ENCODE data around the gene LRIF1.
"Not testable (repeated sequence)": the region's sequence is repeated elsewhere in the genome, so short reads cannot be mapped to it uniquely, and the experiment has no call there.

The LRIF1 gene

DNA sequence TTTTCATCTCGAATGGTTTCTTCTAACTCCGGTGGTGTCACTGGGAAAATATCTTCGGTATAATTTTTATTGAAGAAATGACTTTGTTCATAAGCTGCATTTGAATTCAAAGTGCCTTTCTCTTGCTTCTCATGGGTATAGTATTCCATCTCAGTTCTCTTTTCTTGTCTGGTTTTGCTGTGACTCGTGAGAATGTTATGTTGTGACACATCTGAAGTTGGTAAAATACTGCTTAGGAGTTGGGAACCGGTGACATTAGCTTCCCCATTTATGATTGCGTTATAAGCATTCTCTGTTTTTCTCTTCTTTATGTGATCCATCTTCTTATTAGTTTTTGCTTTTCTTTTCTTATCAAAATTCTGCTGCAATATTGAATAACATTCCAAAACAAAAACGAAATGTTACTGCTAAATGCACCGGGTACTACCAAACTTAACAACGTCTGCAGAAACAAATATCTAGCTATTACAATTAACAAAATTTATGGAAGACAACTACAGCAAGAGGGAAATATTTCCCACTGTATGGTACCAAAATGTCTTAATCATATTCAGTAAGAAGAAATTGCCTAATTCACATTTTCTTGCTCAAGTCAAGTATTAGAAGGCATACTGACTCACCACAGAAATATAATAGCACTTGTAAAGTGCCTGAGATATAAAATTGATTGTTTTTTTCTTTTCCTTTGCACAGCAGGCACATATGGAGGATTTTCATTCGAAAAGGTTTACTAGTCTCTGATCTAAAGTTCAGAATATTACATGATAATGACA lies 15.5 kb downstream of the LRIF1 start:
- DNase-seq: no peak

DNA sequence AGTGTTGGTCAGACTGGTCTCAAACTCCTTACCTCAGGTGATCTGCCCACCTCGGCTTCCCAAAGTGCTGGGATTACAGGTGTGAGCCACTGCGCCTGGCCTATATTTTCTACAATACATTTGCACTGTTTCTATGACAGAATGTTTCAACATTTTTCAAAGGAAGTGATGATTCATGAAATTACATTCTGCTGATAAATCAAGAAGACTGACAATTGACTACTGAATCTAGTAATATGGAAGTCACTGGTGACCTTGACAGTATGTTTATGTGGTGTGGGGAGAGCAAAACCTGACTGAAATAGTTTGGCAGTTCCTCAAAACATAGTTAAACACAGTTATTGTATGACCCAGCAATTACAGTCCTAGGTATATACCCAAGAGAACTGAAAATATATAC lies 18.1 kb downstream of the LRIF1 start:
- DNase-seq: no peak

GRCh38 chr1:110944806-110945205 lies 18.9 kb downstream of the LRIF1 start:
- DNase-seq: no peak

- DNase-seq: no peak
Measured at GRCh38 chr1:110936567-110936966, 27.2 kb downstream of the LRIF1 start.

GRCh38 chr1:110931097-110931496 lies 32.6 kb downstream of the LRIF1 start:
- DNase-seq: not testable (repeated sequence)

DNA sequence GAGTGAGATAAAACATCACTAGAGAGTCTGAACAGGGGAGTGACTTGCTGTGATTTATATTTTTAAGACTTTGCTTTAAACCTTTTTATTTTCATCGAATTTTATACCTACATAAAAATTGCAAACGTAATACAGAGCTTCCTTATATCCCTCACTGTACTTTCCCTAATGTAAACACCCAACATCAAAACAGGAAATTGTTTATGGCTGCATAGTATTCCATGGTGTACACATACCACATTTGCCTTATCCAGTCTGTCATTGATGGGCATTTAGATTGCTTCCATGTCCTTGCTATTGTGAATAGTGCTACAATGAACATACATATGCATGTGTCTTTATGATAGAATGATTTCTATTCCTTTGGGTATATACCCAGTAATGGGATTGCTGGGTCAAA lies 34.8 kb downstream of the LRIF1 start:
- DNase-seq: no peak

GRCh38 chr1:110928191-110928590 lies 35.5 kb downstream of the LRIF1 start:
- no peak for DNase-seq

- DNase-seq: no peak
Measured at GRCh38 chr1:110927484-110928075, 36.1 kb downstream of the LRIF1 start.

GRCh38 chr1:110921953-110922352 lies 41.8 kb downstream of the LRIF1 start:
- DNase-seq: no peak

DNA sequence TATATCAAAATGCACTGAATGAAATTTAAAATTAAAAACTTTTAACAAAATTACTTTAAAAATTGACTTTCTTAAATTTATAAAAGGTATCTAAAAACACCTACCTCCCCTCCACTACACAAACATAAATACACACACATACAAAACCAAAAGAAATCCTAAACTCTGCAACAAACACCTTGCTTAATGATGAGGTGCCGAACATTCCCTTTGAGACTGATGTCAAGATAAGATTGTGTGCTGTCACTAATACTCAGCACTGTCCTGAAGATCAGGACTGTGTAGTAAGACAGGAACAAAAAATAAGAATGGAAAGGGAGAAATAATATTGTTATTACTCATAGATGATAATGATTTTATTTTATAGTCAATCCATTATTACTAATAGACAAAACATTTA lies 45.7 kb downstream of the LRIF1 start:
- DNase-seq: no peak

DNA sequence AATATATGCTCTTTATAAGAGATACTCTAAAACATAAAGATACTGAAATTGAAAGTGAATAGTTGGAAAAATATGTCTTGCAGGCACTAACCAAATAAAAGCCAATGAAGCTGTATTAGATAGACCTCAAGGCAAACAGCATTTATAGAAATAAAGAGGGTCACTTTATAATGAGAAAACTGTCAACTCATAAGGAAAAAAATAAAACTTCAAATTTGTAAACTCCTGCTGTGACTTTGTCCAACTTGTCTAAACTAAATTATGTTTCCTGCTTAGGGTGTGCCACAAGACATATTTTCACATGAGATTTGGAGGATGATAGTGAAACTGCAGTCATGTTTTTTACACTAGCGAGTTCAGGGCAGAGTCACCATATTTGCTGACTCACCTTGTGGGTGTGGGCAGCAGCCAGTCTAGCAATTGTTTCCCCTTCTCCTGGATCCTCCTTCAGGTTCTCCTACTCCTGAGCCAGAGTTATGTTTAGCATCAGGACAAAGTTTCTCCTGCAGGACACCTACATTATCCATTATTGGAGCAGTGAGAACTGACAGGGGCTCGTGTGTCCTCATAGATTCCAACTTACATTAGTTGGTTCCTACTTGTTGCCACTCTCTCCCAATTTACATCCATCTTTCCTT lies 46.9 kb downstream of the LRIF1 start:
- no peak for DNase-seq

DNA sequence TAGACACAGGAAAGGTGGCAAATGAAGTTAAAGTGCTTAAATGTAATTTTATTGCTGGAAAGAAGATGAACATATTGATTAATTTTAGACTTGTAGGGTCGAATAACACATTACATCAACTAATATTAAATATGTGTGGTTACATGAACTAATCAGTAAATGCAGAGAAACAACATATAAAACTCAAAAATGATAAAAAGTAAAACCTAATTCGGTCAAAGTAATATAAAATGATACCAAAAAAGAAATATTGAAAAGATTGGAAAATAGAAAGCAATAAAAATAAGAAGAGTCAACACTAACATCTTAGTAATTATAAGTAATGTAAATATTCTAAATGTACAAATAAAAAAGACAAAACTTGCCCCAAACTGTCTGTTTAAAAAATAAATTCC lies 47.5 kb downstream of the LRIF1 start:
- DNase-seq: no peak

- no peak for DNase-seq
Measured at GRCh38 chr1:110915804-110916203, 47.9 kb downstream of the LRIF1 start.

DNA sequence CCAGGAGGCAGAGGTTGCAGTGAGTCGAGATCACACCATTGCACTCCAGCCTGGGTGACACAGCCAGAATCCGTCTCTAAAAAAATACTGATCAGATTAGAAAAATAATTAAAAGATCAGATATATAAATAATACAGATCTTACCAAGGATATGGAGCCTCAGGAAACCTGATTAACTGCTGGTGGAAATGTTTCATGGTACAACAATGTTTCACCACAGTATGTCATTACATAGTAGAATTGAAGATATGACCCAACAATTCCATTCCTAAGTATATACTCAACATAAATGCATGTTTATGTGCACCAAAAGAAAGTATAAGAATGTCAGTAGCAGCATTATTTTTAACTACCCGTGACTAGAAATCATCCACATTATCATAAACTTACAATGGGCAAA lies 49.0 kb downstream of the LRIF1 start:
- DNase-seq: no peak

DNA sequence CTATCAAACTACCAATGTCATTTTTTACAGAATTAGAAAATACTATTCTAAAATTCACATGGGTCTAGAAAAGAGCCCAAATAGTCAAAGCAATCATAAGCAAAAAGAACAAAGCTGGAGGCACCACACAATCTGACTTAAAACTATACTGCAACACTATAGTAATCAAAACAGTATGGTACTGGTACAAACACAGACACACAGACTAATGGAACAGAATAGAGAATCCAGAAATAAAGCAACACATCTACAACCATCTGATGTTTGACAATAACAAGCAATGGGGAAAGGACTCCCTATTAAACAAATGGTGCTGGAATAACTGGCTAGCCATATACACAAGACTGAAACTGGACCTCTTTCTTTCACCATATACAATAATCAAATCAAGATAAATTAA lies 50.9 kb downstream of the LRIF1 start:
- DNase-seq: no peak

DNA sequence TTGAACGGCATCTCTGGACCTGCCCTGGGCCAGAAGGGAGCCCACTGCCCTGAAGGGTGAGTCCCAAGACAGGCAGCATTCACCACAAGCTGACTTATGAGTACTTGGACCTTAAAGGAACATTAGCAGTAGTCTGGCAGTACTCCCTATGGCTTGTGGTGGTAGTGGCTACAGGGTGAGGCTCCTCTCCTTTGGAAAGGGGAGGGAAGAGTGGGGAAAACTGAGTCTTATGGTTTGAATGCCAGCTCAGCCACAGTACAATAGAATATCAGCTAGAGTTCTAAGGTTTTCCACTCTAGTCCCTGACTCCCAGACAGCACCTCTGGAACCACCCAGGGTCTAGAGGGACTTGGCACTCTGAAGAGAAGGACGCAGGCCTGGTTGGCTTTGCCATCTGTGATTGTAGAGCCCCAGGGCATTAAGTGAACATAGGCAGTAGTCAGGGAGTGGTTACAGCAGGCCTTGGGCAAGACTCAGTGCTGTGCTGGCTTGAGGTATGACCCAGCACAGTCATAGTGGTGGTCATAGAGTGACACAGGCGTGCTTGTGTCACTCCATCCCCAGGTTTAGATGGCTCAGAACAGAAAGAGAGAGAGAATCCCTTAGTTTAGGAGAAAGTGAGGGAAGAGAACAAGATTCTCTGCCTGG lies 59.7 kb downstream of the LRIF1 start:
- no peak for DNase-seq

DNA sequence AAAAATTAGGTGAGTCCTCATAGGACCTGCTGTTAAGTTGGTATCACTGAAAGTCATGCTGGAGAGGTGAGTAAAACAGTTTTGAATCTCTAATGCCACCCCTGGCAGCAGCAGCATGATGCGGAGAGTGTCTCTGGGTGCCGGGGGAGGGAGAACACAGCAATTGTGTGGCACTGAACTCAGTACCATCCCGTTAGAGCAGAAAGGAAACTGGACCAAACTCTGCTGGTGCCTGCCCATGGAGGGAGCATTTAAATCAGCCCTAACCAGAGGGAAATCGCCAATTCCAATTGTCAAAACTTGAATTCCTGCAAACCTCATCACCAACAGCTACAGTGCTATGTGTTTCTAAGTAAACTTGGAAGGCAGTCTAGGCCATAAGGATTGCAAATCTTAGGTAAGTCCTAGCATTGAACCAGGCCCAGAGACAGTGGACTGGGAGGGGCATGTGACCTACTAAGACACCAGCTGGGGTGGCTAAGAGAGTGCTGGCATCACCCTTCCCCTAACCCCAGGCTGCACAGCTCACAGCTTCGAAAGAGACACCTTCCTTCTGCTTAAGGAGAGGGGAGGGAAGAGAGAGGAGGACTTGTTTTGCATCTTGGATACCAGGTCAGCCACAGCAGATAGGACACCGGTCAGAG lies 60.8 kb downstream of the LRIF1 start:
- no peak for DNase-seq

DNA sequence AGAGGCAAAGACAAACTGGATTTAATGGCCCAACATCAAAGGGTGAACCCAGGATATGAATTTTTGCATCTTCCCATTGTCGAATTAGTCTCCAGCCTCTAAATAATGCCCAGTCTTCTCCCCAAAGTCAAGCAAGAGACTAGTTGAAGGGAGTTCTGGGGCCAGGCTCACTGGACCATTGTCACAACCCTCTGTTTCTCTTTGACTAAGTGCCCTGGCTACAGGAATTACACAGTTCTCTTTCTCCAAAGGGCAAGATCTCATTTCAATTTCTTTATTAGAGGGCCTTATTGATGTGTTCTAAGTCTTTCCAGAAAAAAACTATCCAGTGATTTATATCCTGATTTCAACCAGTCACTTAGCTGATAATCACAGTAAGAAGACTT lies 64.3 kb downstream of the LRIF1 start:
- no peak for DNase-seq

DNA sequence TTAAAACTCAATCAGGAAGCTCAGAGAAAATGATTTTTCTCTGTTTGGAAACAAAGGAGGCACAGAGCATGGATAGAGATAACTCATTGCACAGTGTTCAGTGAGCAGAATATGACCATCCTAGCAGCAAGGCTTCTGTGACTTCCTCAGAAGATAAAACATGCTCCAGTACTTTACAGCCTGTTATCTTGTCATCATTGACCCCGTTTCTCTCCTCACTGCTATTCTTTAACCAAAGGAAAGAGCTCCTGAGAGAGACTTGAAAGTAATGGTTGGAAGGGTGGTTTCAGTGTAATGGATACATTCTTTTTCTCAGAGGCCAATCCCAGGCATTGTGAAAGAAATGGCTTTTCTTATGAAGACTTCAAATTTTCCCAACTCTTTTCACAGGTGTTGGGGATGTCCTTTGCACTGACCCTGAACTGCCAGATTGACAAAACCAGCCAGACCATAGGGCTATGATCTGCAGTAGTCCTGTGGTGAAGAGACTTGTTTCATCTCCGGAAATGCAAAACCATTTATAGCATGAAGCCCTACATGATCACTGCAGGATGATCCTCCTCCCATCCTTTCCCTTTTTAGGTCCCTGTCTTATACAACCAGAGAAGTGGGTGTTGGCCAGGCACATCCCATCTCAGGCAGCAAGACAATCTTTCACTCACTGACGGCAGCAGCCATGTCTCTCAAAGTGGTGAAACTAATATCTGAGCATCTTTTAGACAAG lies 64.8 kb downstream of the LRIF1 start:
- no peak for DNase-seq

DNA sequence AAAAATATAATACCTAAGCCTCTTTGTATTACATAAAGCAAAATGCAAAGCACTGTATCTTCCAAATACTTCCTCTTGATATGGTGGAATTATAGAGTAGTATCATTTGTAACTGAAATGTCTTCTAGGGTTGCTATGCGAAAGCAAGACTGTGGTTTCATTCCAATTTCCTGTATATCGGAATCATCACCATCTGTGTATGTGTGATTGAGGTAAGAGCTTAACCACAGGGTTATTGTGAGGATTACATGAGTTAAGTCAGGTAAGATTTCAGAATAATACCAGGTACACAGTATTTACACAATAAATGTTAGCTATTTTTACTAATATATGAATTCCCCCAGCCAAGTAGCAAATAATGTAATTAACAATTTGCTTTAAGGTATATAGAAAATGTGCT lies 66.0 kb downstream of the LRIF1 start:
- no peak for DNase-seq

All from right forelimb (tissue), 1 donor.